GM18526 (cell line): Measurements from ENCODE around the gene CRYBG1.

Experiments
- POLR2A ChIP-seq: IDR thresholded peaks from 3 replicates; pipeline ENCODE4 v1.6.1; 2011; ENCODE audit not compliant: insufficient read length; ENCODE audit errors: extremely low read depth

CRYBG1 gene

GRCh38 chr6:106397431-106397830 lies 36.9 kb downstream of the CRYBG1 start:
- no peak for TF ChIP-seq POLR2A

GRCh38 chr6:106398621-106399020 lies 38.1 kb downstream of the CRYBG1 start:
- no peak for TF ChIP-seq POLR2A

- TF ChIP-seq POLR2A, result no peak
Observed at GRCh38 chr6:106411056-106411455, 50.5 kb downstream of the CRYBG1 start.

- no peak for TF ChIP-seq POLR2A
Observed at GRCh38 chr6:106411643-106412200, 51.2 kb downstream of the CRYBG1 start.

- TF ChIP-seq POLR2A, result no peak
Observed at GRCh38 chr6:106413016-106413415, 52.5 kb downstream of the CRYBG1 start.

- TF ChIP-seq POLR2A, result no peak
Observed at GRCh38 chr6:106413722-106414121, 53.2 kb downstream of the CRYBG1 start.

- TF ChIP-seq POLR2A, result no peak
Observed at GRCh38 chr6:106415921-106416320, 55.4 kb downstream of the CRYBG1 start.

- no peak for TF ChIP-seq POLR2A
Observed at GRCh38 chr6:106417572-106418147, 57.1 kb downstream of the CRYBG1 start.

GRCh38 chr6:106419900-106420613 lies 59.5 kb downstream of the CRYBG1 start:
- no peak for TF ChIP-seq POLR2A

GRCh38 chr6:106421496-106421895 lies 61.0 kb downstream of the CRYBG1 start:
- TF ChIP-seq POLR2A, result no peak

GRCh38 chr6:106422534-106422933 lies 62.0 kb downstream of the CRYBG1 start:
- no peak for TF ChIP-seq POLR2A

- TF ChIP-seq POLR2A, result no peak
Observed at GRCh38 chr6:106425382-106425781, 64.9 kb downstream of the CRYBG1 start.

- TF ChIP-seq POLR2A, result no peak
Observed at GRCh38 chr6:106426250-106426970, 65.9 kb downstream of the CRYBG1 start.

- TF ChIP-seq POLR2A, result no peak
Observed at GRCh38 chr6:106430466-106430865, 69.9 kb downstream of the CRYBG1 start.

- no peak for TF ChIP-seq POLR2A
Observed at GRCh38 chr6:106431405-106431804, 70.9 kb downstream of the CRYBG1 start.

GRCh38 chr6:106431972-106432371 lies 71.5 kb downstream of the CRYBG1 start:
- TF ChIP-seq POLR2A, result no peak

- TF ChIP-seq POLR2A, result no peak
Observed at GRCh38 chr6:106434530-106434929, 74.0 kb downstream of the CRYBG1 start.

- no peak for TF ChIP-seq POLR2A
Observed at GRCh38 chr6:106439459-106439858, 78.9 kb downstream of the CRYBG1 start.
